ENCODE data around the gene KLF4.
"Not testable (repeated sequence)": the region's sequence is repeated elsewhere in the genome, so short reads cannot be mapped to it uniquely, and the experiment has no call there.

Gene KLF4

DNA sequence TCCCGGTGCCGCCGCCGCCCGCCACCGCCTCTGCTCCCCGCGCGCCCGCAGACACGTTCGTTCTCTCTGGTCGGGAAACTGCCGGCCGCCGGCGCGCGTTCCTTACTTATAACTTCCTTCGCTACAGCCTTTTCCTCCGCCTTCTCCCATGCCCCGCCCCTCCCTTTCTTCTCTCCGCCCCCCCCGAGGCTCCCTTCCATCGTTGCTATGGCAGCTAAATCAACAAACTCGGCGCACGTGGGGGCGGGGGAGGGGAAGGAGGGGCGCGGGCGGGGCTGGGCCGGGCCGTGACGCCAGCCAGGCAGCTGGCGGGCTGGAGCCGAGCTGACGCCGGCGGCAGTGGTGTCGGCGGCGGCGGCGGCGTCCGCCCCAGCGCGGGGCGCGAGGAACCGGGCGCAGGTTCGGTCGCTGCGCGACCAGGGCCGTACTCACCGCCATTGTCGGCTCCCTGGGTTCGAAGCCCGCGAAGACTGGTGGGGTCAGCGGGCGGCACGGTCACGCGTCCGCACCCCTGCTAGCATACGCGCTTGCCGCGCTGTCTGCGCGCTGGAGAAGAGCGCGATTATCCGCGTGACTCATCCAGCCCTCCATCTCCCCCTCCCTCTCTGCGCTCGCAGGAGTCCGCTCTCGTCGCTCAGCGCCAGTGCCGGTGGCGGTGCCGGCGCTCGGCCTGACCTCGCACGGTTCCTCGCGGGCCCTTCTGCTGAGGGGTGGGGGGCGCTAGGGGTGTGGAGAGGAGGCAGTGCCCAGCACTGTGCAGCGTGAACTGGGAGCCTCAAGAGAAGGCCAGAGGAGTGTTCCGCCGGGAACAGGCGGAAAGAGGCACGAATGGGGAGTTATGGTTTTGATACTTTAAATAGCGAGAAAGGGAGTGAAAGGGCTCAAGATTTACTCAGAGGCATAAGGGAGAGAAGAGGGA is at the start of gene KLF4:
Gene KLF4 (minus strand): TSS at position 83 of the 919 bp plus-strand sequence. CDS start 597 bp downstream, outside the sequence.
- in situ Hi-C loops (cut with MboI; ENCODE audit: low sequenced_read_pairs), result no loop called here

DNA sequence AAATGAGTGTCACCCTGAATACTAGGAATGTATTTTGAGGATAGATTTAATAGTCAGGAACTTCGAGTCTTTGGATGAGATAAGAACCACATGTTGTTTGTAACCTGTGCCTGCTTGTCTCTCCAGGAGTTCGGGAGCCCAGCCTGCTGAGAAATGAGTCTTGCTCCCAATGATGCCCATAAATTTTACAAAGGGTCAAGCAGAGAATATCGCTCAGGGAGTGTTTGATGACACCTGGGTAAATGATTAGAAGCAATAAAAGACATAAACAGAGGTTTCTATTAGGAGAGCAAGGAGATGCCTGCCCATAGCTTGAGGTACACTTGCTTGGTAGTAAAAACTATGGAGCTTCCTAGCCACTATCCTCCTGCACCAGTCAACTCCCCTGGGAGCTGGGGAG is 46.9 kb upstream of the KLF4 start:
- in situ Hi-C loops (cut with MboI; ENCODE audit: low sequenced_read_pairs), result no loop called here

DNA sequence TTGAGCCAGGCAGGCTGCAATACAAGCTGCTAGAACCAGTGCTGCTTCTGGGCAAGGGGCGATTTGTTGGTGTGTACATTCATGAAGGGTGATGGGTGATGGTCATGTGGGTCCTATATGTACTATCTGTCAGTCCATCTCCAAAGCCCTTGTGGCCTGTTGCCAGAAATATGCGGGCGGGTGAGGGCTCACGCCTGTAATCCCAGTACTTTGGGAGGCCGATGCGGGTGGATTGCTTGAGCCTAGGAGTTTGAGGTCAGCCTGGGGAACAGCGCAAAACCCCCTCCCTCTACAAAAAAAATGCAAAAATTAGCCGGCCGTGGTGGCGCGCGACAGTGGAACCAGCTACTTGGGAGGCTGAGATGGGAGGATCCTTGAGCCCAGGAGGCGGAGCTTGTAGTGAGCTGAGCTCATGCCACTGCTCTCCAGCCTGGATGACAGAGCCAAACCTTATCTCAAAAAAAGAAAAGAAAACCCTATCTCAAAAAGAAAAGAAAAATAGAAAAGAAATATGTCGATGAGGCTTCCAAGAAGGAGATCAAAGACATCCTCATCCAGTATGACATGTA is 45.0 kb upstream of the KLF4 start:
- in situ Hi-C loops (cut with MboI; ENCODE audit: low sequenced_read_pairs), result no loop called here

DNA sequence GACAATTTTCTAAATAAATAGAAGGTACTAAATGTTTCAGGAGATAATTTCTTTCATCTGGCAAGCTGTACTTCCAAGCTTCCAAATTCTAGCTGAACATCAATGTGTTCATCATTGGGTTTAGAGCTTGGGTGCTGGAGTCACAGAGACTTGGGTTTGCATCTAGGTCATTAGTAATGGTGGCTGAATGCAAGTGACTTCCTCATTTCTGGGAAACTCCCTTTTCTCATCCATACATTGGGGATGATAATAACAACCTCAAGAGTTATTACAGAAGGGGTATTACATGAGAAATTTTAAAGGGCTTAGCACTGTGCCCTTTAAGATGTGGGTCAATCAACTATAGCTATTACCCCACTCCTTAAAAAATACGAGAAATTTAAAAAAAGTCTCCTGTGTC is 41.1 kb upstream of the KLF4 start:
- in situ Hi-C loops (cut with MboI; ENCODE audit: low sequenced_read_pairs), result no loop called here

DNA sequence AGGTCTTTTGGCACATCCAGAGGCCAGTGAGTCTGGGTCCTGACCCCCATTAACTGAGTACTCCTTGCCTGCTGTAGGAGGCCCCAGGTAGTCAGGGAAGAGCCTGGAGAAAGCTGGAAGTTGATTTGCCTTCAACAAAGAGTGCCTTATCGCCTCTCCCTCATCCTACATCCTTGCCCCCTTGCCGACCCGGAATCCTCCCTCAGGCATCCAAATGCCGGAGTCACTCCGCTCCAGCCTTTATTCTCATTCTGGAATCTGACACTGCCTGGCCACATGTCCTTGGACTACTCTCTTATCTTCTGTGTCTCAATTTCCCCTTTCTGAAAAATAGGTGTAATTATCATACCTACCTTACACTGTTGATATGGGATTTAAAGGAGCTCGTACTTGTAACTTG is 39.1 kb upstream of the KLF4 start:
- in situ Hi-C loops (cut with MboI; ENCODE audit: low sequenced_read_pairs), result no loop called here

DNA sequence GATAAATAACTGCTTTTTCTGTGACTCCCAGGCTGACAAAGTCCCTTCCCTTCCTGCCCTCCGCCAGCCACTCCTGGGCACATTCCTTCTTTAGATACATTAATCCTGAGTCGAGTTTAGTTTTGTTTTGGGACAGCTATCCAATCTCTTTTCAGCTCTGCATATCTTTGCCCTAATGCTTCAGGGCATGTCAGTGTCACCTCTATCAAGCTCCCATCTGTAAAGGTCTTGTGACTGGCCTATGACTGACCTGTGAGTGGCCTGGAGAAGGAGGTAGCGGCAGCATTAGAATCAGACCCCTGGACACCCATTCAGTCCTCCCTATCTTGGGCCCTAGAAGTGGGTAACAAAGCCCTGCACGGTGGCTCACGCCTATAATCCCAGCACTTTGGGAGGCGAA is 34.0 kb upstream of the KLF4 start:
- in situ Hi-C loops (cut with MboI; ENCODE audit: low sequenced_read_pairs), result no loop called here

DNA sequence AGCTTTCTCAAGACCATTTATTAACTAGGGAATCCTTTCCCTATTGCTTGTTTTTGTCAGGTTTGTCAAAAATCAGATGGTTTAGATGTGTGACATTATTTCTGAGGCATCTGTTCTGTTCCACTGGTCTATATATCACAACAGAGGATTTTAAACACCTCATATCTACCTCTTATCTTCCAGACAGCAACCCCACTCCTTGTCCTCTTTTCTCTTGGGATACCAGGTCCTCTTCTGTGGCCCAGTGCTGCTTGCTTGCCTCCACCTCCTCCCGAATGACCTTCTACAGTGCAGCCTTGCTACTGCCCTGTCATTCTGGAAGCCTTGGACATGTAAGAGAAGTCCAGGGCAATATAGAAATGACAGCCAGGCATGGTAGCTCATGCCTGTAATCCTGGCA is 30.6 kb upstream of the KLF4 start:
- in situ Hi-C loops (cut with MboI; ENCODE audit: low sequenced_read_pairs), result no loop called here

DNA sequence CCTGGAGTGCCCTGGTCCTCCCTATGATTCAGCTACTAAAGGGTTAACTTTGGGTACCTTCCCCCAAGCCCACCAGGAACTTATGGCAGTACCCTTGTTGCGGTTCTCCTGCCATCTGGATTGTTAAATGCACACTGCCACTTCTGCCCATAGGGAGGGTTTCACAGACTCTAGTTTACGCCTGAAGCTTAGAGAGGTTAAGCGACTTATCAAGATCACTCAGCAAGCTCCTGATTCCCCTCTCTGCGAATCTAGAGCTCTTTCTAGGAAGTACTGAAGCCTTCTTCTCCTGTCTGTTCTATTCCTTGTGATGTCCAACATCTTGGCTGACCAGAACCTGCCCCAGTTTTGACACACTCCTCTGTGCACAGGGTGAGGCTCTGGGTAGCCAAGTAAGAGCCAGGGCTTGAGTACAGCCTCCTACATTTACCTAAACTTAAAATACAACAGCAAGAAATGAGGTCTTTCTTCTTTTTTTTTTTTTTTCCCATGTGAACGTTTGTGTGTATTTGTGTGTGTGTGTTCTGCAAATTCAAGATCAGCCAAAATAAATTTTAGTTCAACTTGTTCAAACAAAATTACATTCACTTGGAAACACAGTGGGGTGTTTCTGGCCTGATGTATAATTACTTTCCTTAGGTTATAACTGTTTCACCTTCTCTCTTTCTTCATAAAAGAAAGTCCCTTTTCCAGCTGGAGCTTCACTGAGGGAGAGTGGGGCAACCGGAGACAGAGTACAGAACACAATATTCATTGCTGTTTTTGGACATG is 28.7 kb upstream of the KLF4 start:
- in situ Hi-C loops (cut with MboI; ENCODE audit: low sequenced_read_pairs), result no loop called here

DNA sequence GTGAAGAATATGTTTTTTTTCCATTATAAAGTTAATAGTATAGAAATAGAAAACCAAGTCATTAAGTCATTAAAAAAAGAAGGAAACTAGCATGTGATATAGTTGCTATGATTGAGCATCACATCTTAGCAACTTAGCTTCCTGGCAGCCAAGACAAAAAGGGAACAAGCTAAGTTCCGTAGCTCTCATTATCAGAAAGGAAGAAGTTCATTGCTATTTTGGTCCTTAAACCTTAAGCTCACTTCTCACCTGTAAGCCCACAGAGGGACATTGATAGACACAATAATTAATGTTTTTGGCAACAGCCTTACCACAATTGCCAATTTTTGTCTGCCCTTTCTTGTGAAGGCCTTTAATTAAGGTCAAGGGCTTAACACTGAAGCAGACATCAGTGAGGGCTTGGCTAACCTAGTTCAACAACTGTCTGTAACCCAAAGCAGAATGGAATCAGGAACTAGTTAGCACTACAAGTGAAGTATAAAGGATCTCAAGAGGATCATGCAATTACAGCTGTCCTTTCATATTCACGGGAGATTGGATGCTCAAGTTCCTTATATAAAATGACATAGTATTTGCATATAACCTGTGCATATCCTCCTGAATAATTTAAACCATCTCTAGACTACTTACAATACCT is 24.0 kb upstream of the KLF4 start:
- in situ Hi-C loops (cut with MboI; ENCODE audit: low sequenced_read_pairs), result no loop called here

DNA sequence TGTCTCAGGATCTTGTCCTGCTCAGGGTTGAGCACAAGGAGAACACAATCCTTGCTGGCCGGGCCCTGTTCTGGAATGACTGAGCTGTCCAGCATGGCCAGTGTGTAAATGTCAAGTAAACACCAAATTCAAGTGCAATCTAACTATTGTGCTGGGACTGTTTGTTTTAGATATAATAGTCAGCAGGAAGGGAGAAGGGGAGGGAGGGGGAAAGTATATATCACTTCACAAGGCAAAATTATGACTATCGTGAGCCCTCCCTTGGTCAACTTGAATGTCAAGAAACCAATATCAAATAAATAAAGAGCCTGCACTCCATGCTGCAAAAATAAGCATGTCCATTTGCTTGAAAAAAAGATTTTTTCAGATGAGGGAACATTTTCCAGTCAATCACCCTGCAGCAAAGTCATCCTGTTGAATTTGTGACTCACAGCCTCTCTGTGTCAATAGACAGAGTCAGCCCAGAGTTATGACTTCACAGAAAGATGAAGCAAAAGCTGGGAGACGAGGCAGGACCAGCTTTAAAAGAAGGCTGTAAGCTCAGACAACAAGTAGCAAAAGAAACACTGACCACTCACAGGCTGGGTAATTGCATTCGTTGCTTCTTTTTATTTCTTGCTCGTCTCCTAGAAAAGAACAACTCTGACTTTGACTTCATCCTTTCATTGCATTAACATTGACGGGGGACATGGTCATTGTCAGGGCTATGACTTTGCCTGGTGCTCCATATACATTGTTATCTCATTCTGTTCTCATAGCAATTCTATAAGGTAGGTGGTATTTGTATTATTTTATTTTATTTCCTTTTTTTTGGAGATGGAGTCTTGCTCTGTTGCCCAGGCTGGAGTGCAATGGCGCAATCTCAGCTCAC is 15.3 kb upstream of the KLF4 start:
- in situ Hi-C loops (cut with MboI; ENCODE audit: low sequenced_read_pairs), result no loop called here

DNA sequence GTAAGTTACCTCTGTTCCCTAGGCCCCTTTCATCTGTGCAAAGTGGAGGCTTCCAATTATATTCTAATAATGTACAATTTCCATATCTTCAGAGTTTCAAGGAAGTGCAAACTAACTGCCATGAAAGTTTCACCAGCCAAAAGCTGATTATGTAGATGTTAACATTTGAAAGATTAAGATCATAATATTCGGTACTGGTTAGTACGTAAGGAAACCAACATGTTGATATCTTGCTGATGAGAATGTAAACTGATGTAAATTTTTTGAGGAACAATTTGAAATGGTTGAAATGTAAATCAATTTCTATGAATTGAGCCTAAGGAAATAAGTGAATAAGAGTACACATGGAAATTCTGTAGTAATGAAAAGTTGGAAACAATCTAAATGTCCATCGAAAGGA is 12.9 kb upstream of the KLF4 start:
- in situ Hi-C loops (cut with MboI; ENCODE audit: low sequenced_read_pairs), result no loop called here

DNA sequence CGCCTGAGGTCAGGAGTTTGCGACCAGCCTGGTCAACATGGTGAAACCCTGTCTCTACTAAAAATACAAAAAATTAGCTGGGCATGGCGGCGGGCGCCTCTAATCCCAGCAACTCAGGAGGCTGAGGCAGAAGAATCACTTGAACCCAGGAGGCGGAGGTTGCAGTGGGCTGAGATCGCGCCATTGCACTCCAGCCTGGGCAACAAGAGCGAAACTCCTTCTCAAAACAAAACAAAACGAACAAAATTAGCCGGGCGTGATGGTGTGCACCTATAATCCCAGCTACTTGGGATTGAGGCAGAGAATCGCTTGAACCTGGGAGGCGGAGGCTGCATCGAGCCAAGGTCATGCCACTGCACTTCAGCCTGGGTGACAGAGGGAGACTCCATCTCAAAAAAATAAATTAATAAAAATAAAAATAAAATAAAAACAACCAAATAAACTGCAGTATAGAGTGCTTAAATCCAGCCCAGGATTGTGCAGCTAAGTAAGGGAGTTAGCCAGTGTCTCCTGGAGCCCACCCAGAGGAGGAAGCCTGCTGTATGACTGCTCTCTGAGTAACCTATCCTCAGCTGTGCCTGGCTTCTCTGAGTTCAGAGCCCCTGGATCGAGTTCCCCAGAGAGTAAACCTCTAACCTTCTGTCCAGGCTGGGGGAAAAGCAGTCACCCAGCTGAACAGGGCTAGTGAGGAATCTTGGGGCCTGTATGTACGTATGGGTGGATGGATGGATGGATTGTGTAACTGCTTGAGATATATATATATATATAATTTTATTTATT is 11.0 kb upstream of the KLF4 start:
- in situ Hi-C loops (cut with MboI; ENCODE audit: low sequenced_read_pairs), result not testable (repeated sequence)

DNA sequence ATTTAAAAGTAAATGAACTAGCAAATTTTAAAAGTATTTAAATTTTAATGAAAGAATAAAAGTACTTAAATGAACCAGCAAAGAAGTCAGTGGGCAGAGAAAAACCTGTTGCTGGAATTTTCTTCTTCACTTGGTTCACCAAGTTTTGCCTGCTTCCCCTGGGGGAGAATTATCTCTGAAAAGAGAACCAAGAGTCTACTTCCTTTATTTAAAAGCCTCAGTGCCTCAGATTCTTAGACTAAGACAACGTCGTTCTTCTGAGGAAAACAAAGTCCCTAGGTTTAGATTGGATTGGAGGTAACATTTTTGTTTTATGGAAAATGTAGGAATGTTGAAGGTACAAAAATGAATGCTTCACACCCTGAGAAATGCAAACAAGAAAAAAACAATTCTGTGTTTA is 7.4 kb upstream of the KLF4 start:
- in situ Hi-C loops (cut with MboI; ENCODE audit: low sequenced_read_pairs), result no loop called here

DNA sequence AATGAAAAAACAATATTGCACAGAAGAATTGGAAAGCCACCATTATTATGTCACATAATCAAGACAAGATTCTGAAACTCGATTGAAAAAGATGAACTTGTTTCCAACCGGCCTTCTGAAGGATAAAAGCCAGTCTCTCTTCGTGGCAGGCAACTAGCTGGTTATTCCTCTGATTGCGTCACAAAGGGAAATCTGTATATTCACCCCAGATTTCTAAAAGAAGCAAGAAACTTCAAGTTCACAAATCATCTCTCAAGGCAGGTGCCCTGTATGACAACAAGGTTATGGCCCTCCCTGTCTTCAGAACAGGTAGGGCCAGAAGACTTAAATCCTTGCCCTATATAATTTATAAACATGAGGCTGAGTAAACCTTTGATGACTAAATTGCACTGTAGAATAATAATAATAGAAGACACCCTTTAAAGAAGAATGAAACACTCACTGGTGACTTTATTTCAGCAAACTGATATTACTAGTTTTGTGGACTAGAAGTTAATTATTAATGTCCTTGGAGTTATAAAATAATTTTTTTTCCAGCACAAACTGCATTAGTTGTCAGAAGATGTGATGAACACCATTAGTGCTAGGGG is 2.9 kb upstream of the KLF4 start:
- in situ Hi-C loops (cut with MboI; ENCODE audit: low sequenced_read_pairs), result no loop called here

DNA sequence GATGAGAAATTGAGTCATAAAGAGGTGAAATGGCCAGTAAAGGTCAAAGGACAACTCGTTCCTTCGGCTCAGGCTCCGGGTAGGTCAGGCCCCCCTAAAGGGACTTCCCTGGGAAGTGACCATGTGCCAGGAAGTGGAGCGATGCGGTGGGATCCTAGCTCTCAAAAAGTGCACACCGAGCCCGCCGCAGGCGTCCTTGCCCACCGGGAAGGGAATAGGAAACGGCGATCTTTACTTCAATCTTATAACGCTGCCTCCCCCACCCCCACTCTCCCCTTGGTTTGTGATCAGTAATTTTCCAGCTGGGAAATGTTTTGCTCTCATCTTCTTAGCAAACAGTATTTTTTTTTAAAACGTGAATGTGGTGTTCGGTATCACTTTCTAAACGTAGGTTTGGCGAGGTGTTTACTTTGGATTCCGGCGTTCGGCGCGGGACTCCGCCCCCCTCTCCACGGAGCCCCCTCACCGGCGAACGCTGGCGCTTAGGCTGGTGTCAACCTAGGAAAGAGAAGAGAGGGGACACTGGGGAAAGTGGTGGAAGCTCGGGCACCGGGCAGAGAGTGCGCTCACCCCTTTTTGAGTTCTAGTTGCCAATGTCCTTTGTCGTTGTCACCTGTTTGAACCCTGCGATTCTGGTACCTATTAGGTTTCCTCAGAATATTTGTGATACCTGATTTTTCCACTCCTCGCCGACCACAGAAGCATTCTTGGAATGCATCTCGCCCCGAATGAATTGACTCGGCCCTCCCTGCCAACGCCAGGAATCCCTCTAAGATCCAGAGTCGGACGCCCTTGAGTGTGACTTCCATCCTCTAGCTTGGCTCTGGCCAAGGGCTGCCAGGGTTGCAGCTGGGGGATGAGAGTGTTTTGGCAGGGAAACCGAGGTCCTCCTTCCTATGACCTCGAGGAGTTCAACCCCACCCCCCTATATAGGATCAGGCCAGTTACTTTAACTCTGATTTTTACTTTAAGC is 1.8 kb upstream of the KLF4 start:
- in situ Hi-C loops (cut with MboI; ENCODE audit: low sequenced_read_pairs), result no loop called here

DNA sequence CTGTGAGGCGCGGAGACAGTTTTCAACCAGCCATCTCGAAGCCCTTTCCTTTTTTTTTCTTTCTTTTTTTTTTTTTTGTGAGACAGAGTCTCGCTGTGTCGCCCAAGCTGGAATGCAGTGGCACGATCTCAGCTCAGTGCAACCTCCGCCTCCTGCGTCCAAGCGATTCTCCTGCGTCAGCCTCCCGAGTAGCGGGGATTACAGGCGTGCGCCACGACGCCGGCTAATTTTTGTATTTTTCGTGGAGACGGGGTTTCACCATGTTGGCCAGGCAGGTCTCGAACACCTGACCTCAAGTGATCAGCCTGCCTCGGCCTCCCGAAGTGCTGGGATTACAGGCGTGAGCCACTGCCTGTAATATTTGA is 1.0 kb upstream of the KLF4 start:
- in situ Hi-C loops (cut with MboI; ENCODE audit: low sequenced_read_pairs), result not testable (repeated sequence)

DNA sequence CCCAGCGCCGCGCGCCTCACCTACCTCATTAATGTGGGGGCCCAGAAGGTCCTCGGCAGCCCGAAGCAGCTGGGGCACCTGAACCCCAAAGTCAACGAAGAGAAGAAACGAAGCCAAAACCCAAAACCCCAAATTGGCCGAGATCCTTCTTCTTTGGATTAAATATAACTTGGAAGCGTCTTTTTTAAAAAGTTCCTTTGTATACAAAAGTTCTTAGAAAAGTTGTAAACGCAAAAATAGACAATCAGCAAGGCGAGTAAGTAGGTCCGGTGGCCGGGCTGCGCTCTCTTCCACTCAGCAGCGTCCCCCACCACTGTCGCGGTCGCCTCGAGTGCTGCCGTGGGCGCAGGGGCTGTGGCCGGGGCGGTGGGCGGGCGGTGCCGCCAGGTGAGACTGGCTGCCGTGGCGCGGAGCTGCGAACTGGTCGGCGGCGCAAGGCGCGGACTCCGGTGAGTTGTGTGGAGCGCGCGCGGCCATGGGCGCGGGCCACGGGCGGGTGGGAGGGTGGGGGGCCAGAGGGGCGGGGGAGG is 360 bp downstream of the KLF4 start:
- in situ Hi-C loops (cut with MboI; ENCODE audit: low sequenced_read_pairs), result no loop called here

All from hTERT RPE-1 (cell line).